ENCODE results near the gene IPO8.
"Not testable (repeated sequence)": the region's sequence is repeated elsewhere in the genome, so short reads cannot be mapped to it uniquely, and the experiment has no call there.

IPO8 gene

GRCh38 chr12:30603129-30603528 is 92.5 kb downstream of the IPO8 start:
- DNase-seq (ENCODE audit: low read depth): no peak

GRCh38 chr12:30602678-30603077 is 93.0 kb downstream of the IPO8 start:
- DNase-seq (ENCODE audit: low read depth): no peak

GRCh38 chr12:30599608-30600007 is 96.1 kb downstream of the IPO8 start:
- DNase-seq (ENCODE audit: low read depth): no peak

- DNase-seq (ENCODE audit: low read depth): no peak
These were observed 96.8 kb downstream of the IPO8 start for GRCh38 chr12:30598889-30599288.

GRCh38 chr12:30595742-30596141 is 99.9 kb downstream of the IPO8 start:
- DNase-seq (ENCODE audit: low read depth): no peak

GRCh38 chr12:30594509-30594908 is 101.2 kb downstream of the IPO8 start:
- DNase-seq (ENCODE audit: low read depth): no peak

- DNase-seq (ENCODE audit: low read depth): not testable (repeated sequence)
These were observed 107.1 kb downstream of the IPO8 start for GRCh38 chr12:30588572-30588971.

- DNase-seq (ENCODE audit: low read depth): no peak
These were observed 107.9 kb downstream of the IPO8 start for GRCh38 chr12:30587782-30588181.

GRCh38 chr12:30585877-30586276 is 109.8 kb downstream of the IPO8 start:
- DNase-seq (ENCODE audit: low read depth): no peak

GRCh38 chr12:30582943-30583342 is 112.7 kb downstream of the IPO8 start:
- DNase-seq (ENCODE audit: low read depth): no peak

- DNase-seq (ENCODE audit: low read depth): no peak
These were observed 115.3 kb downstream of the IPO8 start for GRCh38 chr12:30580344-30580743.
